ENCODE data around the gene LPP.

DNA sequence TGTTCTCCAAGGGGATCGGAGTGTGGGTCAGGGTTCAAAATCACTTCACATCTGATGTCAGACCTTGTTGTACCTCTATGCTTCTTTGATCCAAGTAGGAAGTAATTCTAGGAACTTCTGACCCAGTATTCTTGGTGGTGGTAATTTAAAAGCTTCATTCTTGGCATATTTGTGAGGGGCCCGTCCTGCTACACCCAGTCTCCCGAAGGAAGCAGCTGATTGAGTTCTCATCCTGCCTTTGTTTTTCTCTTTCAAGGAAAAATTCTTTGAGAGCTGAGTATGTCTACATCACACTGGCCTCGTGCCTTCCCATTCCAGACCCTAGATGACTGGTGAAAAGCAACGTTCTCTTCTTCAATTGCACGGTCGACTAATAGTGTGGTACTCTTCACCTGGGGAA is 783.4 kb downstream of the LPP start:
- TF ChIP-seq, protein P1, sequence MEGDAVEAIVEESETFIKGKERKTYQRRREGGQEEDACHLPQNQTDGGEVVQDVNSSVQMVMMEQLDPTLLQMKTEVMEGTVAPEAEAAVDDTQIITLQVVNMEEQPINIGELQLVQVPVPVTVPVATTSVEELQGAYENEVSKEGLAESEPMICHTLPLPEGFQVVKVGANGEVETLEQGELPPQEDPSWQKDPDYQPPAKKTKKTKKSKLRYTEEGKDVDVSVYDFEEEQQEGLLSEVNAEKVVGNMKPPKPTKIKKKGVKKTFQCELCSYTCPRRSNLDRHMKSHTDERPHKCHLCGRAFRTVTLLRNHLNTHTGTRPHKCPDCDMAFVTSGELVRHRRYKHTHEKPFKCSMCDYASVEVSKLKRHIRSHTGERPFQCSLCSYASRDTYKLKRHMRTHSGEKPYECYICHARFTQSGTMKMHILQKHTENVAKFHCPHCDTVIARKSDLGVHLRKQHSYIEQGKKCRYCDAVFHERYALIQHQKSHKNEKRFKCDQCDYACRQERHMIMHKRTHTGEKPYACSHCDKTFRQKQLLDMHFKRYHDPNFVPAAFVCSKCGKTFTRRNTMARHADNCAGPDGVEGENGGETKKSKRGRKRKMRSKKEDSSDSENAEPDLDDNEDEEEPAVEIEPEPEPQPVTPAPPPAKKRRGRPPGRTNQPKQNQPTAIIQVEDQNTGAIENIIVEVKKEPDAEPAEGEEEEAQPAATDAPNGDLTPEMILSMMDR (IDR thresholded peaks at IDR 0.05; ENCODE audit: low read depth, low read length, poor library complexity, severe bottlenecking), result no peak
- no peak for TF ChIP-seq EZH2phosphoT487 (IDR thresholded peaks at IDR 0.05; ENCODE audit: borderline replicate concordance, low read length)
